Measurements from ENCODE around the gene TDRD9.

DNA sequence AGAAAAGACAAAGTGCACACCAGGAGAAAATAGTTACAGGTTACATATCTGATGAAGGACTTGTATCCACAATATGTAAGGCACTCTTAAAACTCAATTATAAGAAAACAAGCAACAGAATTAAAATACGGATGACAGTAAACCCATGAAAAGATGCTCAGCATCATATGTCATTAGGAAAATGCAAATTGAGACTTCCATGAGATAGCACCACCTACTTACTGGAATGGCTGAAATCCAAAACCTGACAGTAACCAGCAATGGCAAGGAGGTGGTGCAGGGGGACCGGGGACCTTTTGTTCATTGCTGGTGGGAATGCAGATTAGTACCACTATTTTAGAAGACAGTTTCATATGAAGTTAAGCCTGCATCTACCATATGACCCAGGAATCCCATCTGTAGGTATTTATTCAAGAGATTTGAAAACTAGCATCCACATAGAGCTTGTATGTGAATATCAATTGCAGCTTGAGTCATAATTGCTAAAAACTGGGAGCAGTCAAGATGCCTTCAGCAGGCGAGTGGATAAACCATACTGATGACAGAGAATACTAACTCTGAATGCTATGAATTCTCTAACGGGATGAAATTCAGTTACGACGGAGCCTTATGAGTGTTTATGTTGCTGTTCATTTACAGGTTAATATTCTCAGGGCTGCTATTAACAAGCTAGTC, 113.3 kb downstream of the TDRD9 start:
- TF ChIP-seq, protein P1, sequence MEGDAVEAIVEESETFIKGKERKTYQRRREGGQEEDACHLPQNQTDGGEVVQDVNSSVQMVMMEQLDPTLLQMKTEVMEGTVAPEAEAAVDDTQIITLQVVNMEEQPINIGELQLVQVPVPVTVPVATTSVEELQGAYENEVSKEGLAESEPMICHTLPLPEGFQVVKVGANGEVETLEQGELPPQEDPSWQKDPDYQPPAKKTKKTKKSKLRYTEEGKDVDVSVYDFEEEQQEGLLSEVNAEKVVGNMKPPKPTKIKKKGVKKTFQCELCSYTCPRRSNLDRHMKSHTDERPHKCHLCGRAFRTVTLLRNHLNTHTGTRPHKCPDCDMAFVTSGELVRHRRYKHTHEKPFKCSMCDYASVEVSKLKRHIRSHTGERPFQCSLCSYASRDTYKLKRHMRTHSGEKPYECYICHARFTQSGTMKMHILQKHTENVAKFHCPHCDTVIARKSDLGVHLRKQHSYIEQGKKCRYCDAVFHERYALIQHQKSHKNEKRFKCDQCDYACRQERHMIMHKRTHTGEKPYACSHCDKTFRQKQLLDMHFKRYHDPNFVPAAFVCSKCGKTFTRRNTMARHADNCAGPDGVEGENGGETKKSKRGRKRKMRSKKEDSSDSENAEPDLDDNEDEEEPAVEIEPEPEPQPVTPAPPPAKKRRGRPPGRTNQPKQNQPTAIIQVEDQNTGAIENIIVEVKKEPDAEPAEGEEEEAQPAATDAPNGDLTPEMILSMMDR (IDR thresholded peaks at IDR 0.05; ENCODE audit: insufficient read depth, low read depth, low read length): no peak
- no peak for TF ChIP-seq EZH2 (IDR thresholded peaks at IDR 0.05; ENCODE audit: insufficient read depth, low read length)
